ENCODE results near the gene DNAJC5. TPM values are rescaled to one million over a fixed set of nuclear protein-coding genes. Genes with fewer than 3 reads are reported as not detected.

Gene DNAJC5
- total RNA-seq, 1 experiment from 2014 or later = 44.9 TPM

GRCh38 chr20:63937596-63937995, 42.7 kb downstream of the DNAJC5 start:
- ChIA-PET CTCF (no interaction called here), POLR2A (ENCODE audit: low non-redundant PET) (no interaction called here)
- Histone ChIP-seq H3K4me3 (ENCODE audit: low read depth, low read length, poor library complexity, severe bottlenecking) (no peak overlapping the region), H3K27ac (ENCODE audit: low read depth, low read length, poor library complexity, severe bottlenecking) (no peak overlapping the region), H3K9me3 (ENCODE audit: low read depth, low read length, poor library complexity, severe bottlenecking) (no peaks in the 10 kb centered on the region), H3K27me3 (replicated peaks; ENCODE audit: insufficient read depth, low read depth, low read length, poor library complexity) (no peaks in the 10 kb centered on the region), H3K36me3 (ENCODE audit: insufficient read depth, low read length, poor library complexity, severe bottlenecking) (peaks cover 18% of the 10 kb centered on the region), H3K4me1 (ENCODE audit: insufficient read depth, low read length, poor library complexity, severe bottlenecking) (no peaks in the 10 kb centered on the region)
- TF ChIP-seq CTCF (conservative IDR thresholded peaks at IDR 0.05; ENCODE audit: low read depth, low read length) (no peak), EZH2 (IDR thresholded peaks at IDR 0.05; ENCODE audit: borderline replicate concordance, low read depth, low read length, poor library complexity, severe bottlenecking) (no peak)
- no TSS peak for BruUV-seq (replicated peaks)
- intact Hi-C loops (cut with micrococcal nuclease; ENCODE audit: unreplicated experiment) = no loop called here
- no peak for DNase-seq (ENCODE audit: low spot score)

- DNase-seq (ENCODE audit: low spot score) = no peak
- Histone ChIP-seq H3K9me3 (ENCODE audit: low read depth, low read length, poor library complexity, severe bottlenecking) (no peaks in the 10 kb centered on the region), H3K36me3 (ENCODE audit: insufficient read depth, low read length, poor library complexity, severe bottlenecking) (peaks cover 28% of the 10 kb centered on the region), H3K27ac (ENCODE audit: low read depth, low read length, poor library complexity, severe bottlenecking) (no peak overlapping the region), H3K4me3 (ENCODE audit: low read depth, low read length, poor library complexity, severe bottlenecking) (no peak overlapping the region), H3K27me3 (replicated peaks; ENCODE audit: insufficient read depth, low read depth, low read length, poor library complexity) (no peaks in the 10 kb centered on the region), H3K4me1 (ENCODE audit: insufficient read depth, low read length, poor library complexity, severe bottlenecking) (no peaks in the 10 kb centered on the region)
- intact Hi-C loops (cut with micrococcal nuclease; ENCODE audit: unreplicated experiment) = no loop called here
- BruUV-seq (replicated peaks) = no TSS peak
- TF ChIP-seq EZH2 (IDR thresholded peaks at IDR 0.05; ENCODE audit: borderline replicate concordance, low read depth, low read length, poor library complexity, severe bottlenecking) (no peak), CTCF (conservative IDR thresholded peaks at IDR 0.05; ENCODE audit: low read depth, low read length) (no peak)
- POLR2A ChIA-PET (ENCODE audit: low non-redundant PET) = no interaction called here
- CTCF ChIA-PET = no interaction called here
These were observed 44.4 kb downstream of the DNAJC5 start for GRCh38 chr20:63939061-63939935.

DNA sequence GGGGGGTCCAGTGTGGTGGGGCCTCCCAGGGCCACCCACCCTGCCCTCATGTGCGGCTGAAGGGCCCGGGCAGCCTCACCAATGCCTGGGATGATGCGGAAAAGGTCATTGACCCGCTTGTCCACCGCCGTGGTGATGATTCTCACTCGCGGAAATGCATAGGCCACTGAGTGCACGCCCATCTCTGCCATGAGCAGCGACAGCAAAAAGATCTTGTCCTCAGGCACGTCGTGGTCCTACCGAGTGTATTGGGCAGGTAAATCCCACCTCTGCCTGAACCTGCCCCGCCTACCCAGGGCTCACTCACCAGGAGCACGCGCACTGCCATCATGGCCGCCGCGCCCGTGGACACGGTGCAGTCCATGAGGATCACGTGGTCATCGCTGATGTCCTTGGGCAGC, 45.1 kb downstream of the DNAJC5 start:
- no peak for DNase-seq (ENCODE audit: low spot score)

More for the DNA sequence above, 45.1 kb downstream of the DNAJC5 start:
- TSS peak; percentile 39 for BruUV-seq (replicated peaks)
- H3K36me3 ChIP-seq (ENCODE audit: insufficient read depth, low read length, poor library complexity, severe bottlenecking) = peaks cover 35% of the 10 kb centered on the region
- no peaks in the 10 kb centered on the region for H3K9me3 ChIP-seq (ENCODE audit: low read depth, low read length, poor library complexity, severe bottlenecking)
- H3K27me3 ChIP-seq (replicated peaks; ENCODE audit: insufficient read depth, low read depth, low read length, poor library complexity) = no peaks in the 10 kb centered on the region
- no peak overlapping the region for H3K4me3 ChIP-seq (ENCODE audit: low read depth, low read length, poor library complexity, severe bottlenecking)
- ChIA-PET POLR2A (ENCODE audit: low non-redundant PET) (no interaction called here), CTCF (no interaction called here)
- no peak overlapping the region for H3K27ac ChIP-seq (ENCODE audit: low read depth, low read length, poor library complexity, severe bottlenecking)
- TF ChIP-seq CTCF (conservative IDR thresholded peaks at IDR 0.05; ENCODE audit: low read depth, low read length) = no peak
- no peak for TF ChIP-seq EZH2 (IDR thresholded peaks at IDR 0.05; ENCODE audit: borderline replicate concordance, low read depth, low read length, poor library complexity, severe bottlenecking)
- H3K4me1 ChIP-seq (ENCODE audit: insufficient read depth, low read length, poor library complexity, severe bottlenecking) = no peaks in the 10 kb centered on the region
- intact Hi-C loops (cut with micrococcal nuclease; ENCODE audit: unreplicated experiment) = no loop called here

Data from A673 (cell line).